SH-SY5Y (cell line): ENCODE measurements around the gene IP6K3.

Source experiments
- GATA2 ChIP-seq: IDR thresholded peaks from 2 replicates; pipeline ENCODE4 v1.6.1; 2011; ENCODE audit warnings: mild to moderate bottlenecking, low read depth, low read length
- GATA3 ChIP-seq: IDR thresholded peaks from 2 replicates; pipeline ENCODE4 v1.6.1; 2011; ENCODE audit warnings: low read depth, mild to moderate bottlenecking, low read length, moderate library complexity

The IP6K3 gene, protein sequence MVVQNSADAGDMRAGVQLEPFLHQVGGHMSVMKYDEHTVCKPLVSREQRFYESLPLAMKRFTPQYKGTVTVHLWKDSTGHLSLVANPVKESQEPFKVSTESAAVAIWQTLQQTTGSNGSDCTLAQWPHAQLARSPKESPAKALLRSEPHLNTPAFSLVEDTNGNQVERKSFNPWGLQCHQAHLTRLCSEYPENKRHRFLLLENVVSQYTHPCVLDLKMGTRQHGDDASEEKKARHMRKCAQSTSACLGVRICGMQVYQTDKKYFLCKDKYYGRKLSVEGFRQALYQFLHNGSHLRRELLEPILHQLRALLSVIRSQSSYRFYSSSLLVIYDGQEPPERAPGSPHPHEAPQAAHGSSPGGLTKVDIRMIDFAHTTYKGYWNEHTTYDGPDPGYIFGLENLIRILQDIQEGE

DNA sequence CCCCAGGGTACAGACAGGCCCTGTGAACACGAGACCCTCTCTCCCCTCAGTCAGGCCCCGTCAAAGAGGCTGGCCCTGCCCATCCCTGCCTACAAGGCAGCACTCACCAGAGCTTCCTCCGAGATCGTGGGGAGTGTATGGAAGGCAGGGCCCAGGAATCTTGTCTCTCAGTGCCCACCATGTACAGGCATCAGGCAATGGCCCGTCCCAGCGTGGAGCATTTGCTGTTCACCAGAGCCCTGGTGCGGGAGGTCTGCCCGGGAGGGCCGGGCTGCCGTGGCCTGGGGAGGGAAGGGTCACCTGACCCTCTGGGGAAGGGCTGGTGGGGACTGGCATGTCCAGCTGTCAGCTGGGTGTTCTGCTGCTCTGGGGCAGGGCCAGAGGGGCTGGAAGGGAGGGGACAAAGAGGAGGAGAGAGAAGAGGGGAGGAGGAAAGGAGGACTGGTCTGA is at the start of gene IP6K3:
Gene IP6K3 (minus strand): TSS at position 255 of the 450 bp plus-strand sequence. CDS start 11,429 bp downstream, outside the sequence.
- no peak for TF ChIP-seq GATA3
- TF ChIP-seq GATA2 = no peak

DNA sequence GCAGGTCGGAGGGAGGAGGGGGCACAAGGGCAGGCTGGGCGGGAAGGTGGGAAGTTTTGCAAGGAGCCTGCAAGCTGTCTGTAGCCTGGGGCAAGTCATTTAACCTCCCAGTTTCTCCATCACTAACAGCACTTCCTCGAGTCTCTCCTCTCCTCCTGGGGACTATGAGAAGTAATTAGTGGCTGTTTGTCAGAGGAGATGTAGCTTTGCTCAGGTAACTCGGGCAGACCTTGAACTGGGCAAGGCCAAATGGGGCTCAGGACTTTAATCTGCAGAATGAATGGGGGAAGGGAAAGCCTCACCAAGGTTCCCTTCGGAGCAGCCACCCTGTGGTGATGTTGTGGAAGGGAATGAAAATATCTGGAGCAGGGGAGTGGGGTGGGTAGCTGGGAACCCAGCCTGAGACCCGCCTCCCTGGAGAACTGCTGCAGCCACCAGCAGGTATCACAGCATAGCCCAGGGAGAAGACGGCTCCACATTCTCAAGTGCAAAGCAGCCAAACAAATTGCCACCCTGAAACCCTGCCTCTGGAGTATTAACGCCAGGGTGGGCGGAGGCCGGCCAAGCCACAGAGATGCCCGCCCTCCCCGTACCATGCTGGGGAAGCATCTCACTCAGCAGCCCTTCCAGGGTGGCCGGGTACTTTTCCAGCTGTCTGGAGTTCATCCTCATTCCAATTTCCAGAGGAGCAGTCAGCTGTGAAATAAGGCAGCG is 48.4 kb upstream of the IP6K3 start:
- TF ChIP-seq GATA2 = no peak
- no peak for TF ChIP-seq GATA3

DNA sequence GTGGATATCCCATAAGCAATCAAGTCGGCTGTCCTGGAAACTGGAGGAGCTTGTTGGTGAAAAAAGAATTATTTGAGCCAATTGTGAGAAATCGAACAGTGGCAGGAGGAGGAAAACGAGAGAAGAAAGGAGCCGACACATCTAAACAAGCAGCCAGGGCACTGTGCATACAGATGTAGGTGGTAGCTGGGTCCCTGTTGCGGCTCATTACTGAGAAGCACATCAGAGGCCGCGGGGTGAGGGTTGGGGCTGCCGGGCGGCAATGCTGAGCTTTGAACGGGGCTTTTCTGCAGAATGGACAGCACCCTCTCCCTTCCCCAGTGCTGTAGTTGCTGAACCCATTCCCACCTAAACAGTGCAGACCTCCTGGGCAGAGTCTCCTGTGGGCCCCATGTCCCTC is 46.3 kb upstream of the IP6K3 start:
- TF ChIP-seq GATA2 = no peak

DNA sequence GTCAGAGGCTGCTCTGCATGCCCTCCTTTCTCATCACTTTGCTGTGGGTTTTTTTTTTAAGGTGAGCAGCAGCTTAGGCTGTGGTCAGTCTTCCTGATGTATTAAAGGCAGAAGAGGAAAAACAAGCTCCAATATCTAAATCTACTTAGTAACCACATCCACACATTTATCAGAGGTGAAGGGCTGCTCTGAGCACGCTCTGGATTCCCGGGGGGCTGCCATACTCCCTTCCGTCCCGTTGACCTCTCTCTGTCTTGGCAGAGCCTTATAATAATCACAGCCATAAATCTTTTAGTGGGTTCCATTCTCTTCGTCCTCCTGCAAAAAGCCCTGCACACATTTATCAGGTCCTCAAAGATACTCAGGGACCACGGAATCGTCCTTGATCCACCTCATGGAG is 44.9 kb upstream of the IP6K3 start:
- TF ChIP-seq GATA3 (no peak), GATA2 (no peak)

DNA sequence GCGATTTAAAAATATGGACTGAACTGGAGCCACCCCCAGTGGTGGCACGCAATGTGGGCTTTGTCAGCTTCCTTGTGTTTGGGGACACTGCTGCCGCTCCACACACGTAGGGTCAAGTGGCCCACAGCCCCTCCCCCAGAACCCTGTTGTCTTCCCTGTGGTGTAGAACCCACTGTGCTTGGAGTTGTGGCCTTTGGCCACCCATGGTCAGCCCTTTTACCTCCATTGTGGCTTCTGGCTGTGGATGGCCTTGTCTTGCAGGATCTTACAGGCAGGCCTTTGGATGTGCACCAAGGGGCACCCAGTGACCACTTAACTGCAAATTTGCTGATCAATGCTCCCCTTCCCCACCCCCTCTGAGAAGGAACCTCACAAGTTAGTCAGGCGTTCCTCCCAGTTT is 44.2 kb upstream of the IP6K3 start:
- TF ChIP-seq GATA2 = no peak

DNA sequence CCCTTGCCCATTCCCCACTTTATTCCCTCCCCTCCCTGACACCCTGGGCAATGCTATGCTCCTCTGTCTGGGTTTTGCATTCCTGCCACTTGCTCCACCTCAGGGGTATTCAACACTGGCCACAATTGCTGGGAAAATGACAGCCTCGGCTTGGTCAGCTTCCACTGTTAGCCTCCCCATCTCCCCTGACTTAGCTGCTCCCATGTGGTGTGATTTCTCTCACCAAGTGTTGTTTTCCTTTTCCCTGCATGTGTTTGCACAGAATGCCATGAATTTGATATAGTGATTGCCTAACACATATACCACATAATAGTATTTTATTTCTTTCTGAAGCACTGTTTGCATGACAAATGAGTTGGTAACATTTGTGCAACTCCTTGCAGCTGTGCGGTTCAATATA is 43.7 kb upstream of the IP6K3 start:
- TF ChIP-seq GATA2 (no peak), GATA3 (no peak)

DNA sequence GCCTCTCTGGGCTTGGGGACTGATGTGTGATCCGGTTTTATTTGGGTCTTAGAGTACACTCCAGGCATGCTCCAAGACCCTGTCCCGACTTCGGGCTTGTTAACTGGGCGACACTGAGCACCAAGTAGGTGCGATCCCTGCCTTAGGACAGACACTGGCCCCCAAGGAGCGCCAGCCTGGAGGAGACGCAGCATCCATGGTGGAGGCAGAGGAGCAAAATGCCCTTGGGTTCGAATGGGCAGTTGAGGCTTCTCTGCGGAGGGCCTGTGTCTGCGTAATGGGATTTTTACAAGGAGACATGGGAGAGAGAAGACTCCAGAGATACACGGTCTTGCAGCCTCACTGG is 42.8 kb upstream of the IP6K3 start:
- no peak for TF ChIP-seq GATA3
- TF ChIP-seq GATA2 = no peak

DNA sequence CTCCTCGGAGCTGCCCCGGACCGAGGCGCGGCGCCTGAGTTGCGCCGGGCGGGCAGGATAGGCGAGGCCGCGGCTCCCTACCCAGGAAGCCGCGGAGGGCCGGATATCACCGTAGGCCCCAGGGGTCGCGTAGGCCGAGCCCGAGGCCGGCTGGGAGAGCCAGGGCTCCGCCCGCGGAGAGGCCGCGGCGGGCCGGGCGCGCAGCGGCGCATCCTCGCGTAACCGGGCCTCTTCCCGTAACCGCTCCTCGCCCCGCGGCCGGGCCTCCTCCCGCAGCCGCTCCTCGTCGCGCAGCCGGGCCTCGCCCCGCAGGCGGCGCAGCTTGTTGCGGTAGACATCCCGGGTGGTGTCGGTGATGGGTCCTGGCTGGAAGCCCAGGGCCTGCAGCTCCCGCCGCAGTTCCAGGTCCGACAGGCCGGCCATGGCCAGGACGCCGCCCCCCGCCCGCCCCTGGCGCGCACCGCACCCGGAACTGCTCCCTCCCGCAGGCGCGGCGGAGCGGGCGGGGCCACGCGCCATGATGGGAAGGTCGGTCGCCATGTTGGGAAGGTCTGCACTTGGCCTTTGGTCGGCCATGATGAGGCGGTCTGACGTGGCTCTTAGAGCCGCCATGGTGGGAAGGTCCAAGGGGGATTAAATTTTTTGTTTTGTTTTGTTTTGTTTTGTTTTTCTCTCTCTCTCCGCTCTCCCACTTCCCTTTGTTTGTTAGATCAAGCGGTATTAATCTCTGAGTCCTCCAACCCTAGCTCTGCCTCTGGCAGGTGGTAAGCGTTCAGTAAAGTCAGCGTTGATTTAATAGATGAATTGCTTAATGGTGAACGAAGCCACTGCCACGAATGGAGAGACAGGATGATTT is 42.2 kb upstream of the IP6K3 start, which contains the start of gene LEMD2:
Gene LEMD2 (minus strand): TSS at position 437 of the 856 bp plus-strand sequence. CDS start 14 bp downstream, at position 423.
- TF ChIP-seq GATA2 = no peak
- TF ChIP-seq GATA3 = no peak

DNA sequence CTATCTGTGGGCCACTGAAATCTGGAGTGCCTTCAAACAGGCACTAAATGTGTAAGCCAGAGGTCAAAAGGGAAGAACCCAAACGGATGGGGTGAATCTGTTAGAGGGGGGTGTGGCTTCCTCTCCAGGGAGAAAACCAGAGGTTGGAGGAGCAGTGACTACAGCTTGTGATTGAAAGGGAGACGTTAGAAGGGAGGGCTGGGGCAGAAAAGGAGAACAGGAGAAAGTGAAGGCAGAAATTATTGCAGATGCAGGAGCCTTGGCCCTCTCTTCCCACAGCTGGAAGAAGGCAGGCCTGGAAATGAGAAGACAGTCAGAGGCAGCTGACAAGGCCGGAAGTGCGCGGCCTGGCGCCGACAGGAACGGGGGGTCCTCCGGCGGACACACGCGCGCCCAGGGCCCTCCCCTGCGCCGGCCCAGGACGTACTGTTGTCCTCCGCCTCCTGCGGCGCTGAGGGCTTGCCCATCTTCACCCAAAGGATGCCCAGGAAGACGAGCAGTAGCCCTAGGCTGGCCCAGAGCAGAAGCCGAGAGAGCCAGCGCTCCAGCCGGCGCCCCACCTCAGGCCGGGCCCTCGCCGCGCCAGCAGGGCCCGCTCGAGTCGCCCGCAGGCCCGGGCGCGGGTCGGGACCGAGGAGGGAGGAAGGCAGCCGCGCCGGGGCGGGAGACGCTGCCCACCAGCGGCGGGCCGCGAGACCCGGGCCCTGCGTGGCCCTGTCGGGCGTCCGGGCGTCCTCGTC is 41.4 kb upstream of the IP6K3 start:
- TF ChIP-seq GATA2 (no peak), GATA3 (no peak)

DNA sequence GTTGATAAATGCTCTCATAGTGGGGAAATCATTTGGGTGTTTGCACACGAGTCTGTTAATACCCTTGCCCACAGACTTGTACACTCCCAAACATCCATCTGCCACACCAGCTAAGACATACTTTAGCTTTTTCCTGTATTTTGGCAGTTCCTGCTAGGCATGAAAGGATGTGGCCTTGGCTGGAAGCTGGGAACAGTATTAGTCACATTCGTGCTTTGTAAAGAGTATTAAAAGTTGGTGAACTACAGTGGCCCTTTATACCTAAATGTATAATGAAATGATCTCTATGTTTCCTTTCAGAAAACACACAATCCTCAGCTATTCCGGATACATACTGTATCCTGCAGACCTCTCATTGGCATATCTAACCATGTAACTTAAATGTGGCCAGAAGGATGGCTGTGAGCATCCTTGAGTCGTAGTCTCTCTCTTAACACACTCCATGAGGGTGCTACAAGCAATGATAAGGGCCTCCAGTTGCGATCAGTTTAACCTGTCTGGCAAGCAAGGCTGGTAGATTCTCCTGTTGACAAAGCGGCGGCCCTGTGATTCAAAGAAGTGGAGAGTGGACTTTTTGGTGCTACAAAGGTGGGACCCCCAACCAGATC is 40.7 kb upstream of the IP6K3 start:
- no peak for TF ChIP-seq GATA3
- no peak for TF ChIP-seq GATA2

DNA sequence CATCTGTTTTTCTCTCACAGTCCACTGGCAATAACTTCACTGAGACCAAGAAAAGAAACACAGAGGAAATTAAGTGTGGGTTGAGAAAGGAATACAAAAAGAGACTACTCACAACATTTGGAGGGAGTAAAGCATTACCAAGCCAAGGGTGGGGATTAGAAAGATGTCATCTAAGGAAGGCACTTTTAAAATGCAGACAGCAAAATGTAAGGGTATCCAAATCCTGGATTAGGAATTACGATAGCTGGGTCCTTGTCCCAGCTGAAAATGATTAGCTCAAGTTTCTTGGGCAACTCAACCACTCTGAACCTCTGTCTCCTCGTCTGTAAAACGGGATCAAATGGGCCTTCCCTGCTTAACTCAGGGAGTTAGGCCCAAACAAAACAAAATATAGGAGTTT is 40.0 kb upstream of the IP6K3 start:
- no peak for TF ChIP-seq GATA3
- no peak for TF ChIP-seq GATA2

DNA sequence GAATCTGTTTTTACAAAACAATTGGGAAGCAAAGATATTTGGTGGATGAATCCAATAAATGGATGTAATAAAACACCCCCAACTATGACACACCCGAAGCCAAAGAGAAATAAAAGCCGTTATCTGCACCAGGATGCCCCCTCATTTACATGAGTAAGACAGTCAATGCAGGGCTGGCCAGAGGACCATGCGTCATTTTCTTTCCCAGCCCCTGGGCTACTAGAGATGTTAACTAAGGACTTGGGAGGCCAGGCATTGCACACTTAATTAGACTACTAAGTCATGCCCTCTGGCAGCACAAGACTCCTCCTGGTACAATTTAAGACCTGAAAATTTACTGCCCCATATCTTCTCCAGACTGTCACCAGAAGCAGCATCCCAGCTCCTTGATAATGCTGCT is 39.1 kb upstream of the IP6K3 start:
- TF ChIP-seq GATA2 (no peak), GATA3 (no peak)

DNA sequence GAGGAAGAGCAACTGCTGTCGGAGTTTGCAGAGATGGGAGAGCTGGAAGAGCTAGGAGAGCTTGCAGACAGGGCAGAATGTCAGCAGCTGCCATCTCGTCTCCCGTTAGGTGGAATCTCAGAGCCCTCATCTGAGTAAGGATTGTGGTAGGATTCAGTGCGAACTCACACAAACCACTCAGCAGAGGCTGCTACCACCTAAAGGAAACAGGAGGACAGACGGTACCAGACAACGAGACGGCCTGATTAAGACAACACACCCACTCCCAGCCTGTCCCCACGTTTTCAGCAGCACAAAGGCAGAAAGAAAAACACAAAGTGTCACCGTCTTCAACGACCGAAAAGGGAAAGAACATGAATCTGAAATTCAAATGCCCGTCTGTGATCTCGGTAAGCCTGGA is 38.1 kb upstream of the IP6K3 start:
- TF ChIP-seq GATA3 = no peak
- no peak for TF ChIP-seq GATA2
